HG03565 (cell line): ENCODE measurements around the gene SPAG16.
A peak's percentile ranks its signal among the peaks of the same experiment; 100 is the strongest.

Source experiments
- ATAC-seq: cut with Tn5 transposase; IDR thresholded peaks from one replicate; pipeline ENCODE4 v1.9.1; 2021; ENCODE audit warnings: mild to moderate bottlenecking, moderate library complexity; ENCODE audit not compliant: unreplicated experiment

Gene SPAG16

DNA sequence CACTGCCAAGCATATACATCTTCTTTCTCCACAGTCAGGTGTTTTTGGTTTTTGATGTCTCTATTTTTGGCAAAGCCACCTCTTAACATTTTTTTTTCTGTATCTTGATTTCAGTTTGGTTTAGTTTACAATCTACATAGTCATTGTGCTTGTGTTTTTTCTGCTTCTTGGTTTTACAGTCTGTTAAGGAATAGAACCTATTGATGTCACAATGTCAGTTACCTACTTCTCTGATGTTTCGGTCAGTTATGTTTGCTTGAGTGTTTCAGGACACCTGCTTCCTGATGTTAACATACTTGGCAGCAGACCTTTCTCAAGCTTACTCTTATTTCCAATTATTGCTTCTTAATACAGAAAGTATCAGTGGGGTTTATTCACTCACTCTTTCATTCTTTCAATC is 253.3 kb downstream of the SPAG16 start:
- peak; percentile 67 for ATAC-seq

DNA sequence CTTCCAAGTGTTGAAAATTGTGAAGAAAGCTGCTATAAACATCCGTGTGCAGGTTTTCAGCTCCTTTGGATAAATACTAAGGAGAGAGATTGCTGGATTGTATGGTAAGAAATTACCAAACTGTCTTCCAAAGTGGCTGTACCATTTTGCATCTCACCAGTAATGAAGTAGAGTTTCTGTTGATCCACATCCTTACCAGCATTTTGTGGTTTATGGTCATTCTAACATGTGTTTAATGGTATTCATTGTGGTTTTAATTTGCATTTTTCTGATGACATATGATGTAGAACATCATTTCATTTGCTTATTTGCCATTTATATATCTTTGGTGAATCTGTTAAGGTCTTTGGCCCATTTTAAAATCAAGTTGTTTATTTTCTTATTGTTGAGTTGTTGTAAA is 260.7 kb downstream of the SPAG16 start:
- no peak for ATAC-seq

DNA sequence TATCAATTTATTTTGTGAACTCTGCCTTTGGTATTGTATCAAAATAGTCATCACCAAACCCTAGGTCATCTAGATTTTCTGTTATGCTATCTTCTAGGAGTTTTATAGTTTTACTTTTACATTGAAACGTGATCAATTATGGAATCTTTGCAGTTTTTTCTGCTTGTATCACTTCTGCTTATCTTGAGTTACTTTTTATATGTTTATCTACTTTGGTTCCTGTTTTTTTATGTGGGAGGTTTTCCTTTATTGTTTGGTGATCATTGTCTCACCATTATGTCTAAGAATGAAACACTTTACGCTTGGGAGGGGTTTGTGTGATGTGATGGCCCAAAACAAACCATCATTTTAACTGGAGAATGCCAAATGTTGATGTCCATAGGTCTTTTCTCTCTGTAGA is 261.2 kb downstream of the SPAG16 start:
- no peak for ATAC-seq

DNA sequence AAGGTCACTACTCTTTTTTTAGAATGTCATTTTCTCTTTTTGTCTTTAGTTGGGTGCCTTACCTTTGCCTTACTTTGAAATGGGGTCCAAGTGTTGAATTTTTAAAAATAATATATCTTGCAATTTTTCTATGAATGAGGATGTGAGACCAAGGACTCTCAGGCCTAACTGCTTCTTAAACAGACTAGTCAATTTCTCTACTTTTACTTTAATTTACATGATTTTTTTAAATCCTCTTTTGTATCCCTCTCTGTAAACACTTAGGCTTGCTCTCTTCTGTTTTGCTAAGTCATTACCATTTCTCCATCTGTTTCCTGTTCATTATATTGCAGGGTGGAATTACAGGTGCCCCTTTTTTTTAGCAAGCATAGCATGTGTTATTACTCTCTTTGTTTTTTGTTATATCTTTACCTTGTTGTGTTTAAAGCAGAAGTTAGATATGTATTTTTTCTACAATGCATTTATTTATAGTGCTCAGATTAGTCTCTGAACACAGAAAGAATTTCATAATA is 261.8 kb downstream of the SPAG16 start:
- no peak for ATAC-seq

DNA sequence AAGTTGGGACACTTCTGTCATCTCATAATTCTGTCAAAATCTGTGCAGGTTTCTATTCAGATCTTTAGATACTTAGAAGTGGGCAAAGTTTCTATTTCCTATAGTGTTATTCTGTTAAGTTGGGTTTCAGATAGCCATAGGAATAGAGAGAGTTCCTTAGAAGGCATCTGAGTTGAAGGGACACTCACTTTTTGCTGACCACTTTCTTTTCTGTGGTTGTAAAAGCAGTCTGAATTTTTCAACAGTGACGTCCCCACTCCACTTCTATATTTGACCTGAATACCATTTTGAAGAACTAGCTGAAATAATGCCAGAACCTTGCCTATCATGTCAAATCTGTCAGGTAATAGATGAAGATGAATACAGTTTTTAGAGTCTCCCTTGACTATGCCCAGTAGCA is 267.3 kb downstream of the SPAG16 start:
- ATAC-seq: no peak

DNA sequence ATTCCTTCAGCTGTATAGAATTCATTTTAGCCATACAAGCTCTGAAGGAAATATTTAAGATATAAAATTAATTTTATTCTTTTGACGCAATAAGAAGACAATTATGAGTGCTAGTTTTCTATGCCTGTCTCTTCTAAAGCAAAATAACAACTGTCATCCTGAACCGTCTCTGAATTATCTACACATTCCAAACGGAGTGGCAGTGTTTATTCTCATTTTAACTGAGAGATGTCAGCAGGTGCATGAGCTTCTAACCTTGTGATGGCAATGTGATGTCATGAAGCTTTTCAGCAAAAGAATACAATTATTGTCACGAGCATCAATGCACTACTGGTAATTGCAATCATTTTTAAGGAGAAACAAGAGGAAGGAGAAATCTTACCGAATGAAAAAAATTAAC is 274.8 kb downstream of the SPAG16 start:
- no peak for ATAC-seq

DNA sequence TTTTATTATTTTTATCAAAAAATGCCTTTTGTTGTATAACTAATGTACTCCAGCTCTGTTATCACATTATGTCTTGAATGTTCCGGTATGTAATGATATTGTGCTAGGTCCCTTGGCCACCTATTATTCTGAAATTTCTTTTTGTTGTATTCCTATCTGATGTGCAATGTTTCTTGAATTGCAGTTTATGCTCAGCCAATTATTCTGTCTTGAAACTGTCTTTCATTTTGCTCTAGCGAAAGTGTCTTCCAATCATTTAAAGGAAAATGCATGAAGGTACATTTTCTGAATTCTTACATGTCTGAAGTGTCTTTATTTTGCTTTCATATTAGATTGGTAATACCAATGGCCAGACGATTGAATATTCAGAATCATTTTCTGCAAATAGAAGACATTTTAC is 277.5 kb downstream of the SPAG16 start:
- ATAC-seq: no peak

DNA sequence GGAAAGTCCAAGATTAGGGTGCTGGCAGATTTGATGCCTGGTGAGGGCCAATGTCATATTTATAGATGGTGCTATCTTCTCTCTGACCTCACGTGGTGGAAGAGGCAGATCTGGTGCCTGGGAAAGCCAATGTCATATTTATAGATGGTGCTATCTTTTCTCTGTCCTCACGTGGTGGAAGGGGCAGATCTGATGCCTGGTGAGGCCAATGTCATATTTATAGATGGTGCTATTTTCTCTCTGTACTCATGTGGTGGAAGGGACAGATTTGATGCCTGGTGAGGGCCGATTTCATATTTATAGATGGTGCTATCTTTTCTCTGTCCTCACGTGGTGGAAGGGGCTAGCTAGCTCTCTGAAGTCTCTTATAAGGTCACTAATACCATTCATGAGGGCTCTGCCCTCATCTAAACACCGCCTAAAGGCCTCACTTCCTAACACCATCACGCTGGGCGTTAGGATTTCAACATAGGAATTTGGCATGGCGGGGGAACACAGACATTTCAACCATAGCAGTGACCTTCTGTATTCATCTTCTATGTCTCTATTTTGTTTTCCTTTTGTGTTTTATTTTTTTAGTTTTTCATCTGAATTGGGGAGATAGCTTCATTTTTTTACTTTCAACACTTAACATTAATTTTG is 278.4 kb downstream of the SPAG16 start:
- ATAC-seq: no peak

DNA sequence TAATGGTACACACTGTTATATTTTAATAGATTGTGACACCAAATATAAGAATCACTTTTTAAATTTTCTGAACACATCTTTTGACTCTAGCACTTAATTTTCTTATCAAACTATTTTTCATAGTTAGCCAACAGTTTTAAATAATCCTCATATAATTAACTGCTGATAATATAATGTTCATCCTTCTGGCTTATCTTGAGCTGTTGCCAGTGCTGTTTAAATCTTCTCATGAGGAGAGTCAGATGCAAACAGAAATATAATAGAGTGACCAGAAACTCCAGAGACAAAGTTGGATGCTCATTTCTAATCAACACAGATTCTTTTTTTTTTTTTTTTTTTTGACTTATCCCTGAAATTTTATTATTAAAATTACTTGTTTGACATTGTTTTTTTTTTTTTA is 282.6 kb downstream of the SPAG16 start:
- ATAC-seq: no peak

DNA sequence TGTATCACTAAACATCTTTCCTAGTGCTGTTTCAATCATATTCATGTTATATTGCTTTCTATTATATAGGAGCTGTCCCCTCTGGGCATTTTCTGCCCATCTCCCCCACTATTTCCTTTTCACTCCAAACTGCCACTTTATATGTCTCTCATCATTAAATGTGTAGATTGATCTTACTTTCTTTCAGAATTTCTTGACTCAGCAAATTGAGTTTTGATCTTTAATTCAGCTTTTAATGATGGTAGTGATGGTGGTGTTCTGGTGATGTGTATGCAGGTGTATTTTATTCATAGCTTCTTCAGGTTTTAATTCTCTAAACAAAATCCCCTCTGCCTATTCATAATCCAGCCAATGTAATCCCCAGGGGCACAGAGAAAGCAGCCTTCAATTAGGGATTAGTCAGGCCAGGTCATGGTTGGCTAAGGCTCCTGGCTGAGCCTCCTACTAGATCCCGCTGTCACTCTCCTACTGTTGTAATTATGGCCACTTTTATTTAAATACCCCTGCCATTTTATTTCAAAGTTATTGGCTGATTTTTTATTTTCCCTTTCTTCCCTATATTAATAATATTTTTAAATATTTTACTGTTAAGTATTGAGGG is 325.4 kb downstream of the SPAG16 start:
- ATAC-seq: no peak

DNA sequence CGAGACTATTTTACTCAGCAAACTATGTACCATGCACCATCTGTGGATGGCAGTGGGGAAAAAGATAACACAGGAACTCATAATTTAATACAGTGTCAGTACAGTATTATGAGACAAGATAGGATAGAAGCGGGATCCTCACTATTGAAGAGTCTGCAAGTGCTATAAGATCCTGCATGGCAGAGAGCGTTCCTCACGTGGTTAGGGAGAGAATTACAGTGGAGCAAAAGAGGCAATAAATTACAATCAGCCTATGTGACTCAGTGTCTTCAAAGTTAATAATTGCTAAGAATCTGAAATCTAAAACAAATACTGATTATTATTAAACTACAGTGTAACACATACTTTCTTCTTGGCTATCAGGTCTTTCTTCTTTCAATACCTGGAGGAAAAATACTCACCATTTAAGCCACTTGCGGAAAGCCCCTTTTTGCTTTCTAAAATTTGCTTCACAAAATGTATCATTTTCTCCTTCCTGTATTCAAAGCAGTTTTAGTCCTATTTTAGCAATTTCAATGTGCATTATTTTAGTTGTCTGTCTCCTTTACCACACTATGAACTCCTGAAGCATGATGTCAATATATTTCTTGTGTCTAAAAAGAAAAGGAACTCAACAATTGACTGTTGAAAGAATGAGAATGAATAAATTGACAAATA is 342.9 kb downstream of the SPAG16 start:
- ATAC-seq: peak; percentile 62

DNA sequence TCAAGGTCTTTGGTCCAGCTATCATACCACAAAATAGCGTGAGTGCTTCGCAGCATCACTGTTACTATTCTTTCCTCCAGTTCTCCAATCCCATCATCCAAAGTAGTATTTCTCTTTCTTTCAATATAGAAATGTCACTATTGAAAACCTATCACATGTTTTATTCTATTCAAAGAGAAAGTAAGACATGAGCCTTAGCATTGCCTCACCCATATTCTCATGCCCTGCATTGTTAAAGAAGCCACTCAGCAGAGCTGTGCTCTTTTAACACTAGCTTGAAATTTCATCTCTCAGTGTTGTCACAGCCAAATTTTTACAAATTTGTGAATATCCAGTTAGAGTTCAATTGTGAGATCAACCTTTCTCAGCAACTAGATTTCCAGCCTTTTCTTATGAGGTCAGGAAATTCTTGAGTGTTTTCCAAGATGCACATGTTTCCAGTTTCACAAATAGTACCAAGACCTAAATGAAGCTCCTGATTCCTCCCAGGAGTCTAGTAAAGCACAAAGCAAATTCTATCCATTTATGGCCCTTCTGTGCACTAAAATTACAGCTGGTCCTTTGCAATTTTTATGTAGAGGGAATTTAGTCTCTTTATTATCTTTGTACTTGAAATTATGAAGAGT is 343.7 kb downstream of the SPAG16 start:
- peak; percentile 38 for ATAC-seq

DNA sequence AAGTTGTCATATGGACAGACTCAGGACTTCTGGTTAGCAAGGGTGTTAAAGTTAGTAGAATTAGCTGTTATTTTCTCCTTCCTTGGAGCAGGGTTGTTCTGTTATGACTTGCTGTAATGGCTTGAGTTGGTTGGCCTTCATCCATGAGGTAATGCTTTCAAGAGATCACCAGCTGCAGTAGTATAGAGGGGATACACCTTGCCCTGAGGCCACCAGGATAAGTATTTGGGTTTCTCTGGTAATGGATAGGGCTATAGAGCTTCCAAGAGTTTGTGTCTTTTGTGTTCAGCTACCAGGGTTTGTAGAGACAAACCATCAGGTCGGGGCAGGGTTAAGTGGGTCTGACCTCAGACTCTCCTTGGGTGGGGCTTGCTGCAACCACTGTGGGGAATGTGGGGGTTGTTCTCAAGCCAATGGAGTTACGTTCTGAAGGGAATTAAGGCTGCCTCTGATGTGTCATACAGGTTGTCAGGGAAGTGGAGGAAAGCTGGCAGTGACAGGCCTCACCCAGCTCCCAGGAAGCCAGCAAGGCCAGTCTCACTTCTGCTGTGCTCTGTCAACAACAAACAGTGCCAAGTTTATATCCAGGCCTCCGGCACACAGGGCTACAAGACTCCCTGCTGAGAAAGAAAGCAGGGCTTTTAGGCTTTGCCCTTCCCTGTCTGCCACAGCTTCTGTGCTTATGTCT is 356.6 kb downstream of the SPAG16 start:
- no peak for ATAC-seq

DNA sequence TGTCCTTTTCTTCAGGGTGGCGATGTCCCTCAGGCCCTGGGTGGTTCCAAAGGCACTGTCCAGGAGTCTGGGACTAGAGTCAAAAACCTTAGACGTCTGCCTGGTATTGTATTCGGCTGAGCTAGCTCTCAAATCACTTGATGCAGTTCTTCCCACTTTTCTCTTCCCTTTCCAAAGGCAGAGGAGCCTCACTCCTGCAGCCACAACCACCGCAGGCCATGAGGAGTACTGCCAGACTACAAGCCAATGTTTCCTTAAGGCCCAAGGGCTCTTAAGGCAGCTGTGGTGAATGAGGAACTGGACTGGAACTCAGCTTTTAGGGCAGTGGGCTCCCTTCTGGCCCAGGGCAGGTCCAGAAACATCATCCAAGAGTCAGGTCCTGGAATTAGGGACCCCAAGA is 360.7 kb downstream of the SPAG16 start:
- ATAC-seq: no peak

DNA sequence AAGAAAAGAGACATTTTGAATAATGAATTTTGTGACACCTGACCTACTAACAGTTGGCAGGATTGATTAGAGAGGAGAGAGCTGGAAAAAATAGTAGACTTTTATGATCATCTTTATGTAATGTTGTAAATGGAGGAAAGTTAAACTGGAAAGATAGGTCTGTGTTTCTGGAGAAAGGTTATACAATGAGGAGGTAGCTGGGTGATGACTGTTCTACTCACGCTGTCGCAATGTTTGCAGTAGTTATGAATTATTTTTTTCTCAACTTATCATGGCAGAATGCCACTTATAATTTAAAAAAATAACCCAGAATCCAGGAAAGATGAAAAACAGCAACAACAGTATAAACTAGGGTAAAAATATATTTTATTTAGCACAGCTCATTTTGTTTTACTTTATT is 364.9 kb downstream of the SPAG16 start:
- ATAC-seq: no peak

DNA sequence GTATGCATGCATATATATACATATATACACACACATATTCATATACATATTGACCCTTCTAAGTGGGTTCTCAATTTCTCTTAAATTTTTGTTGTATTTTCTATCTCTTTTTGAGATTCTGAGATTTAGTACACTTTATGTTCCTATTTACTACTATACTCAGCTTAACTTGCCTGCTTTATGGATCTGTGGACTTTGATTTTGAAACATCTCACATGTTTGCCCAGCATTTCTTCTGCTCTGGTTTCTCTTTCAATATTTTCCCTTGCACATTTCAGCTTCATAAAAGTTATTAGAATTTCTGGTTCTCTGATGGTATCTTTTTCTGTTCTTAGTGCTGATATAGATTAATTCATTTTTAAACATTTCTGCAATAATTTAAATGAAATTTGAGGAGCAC is 380.6 kb downstream of the SPAG16 start:
- ATAC-seq: no peak

DNA sequence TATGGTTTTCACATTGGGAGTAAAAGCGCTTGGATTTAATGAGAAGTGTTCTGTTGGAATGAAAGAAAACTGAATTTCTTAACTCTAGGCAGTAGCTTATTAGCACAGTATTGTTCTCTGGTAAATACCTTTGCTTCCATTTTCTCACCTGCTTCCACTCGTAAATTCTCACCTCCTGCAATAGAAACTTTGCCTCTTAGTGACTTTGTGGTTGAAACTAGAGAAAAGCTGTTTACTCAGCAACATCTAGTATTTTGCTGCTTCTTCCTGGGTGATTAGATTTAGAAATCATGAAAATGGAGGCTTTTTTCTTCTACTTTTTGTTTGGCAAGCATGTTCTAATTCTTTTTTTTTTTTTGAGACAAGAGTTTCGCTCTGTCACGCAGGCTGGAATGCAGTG is 385.4 kb downstream of the SPAG16 start:
- ATAC-seq: no peak

DNA sequence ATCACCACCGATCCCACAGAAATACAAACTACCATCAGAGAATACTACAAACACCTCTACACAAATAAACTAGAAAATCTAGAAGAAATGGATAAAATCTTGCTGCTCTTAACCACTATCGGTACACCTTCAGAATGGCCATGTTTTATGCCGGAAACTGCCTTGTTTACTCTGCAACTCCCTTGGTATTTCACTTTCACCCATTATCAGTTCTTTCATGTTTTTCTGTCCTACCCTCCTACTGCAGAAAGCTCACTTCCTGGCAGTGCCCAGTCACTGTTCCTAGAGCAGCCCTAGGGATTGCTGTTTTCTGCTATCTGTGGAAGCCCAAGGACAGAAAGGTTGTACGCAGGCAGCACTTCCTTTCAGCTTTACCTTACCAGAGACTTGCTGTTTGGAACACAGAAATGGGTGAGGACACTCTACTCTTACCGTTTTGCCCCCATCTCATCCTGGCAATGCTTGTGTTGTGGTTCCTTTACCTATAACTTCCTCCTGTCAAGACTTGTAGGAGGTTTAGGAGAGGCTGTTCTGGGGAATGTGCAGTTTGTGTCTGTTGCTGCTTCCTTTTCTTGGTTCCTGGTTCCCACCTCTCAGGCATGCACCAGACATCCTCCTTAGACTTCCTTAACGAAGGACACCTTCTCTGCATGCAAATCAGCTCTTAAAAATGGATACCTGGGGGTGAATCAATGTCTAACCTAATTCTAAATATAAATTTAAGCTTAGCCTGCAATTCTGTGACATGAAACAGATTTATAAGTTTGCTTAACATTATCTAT is 394.4 kb downstream of the SPAG16 start:
- ATAC-seq: no peak

DNA sequence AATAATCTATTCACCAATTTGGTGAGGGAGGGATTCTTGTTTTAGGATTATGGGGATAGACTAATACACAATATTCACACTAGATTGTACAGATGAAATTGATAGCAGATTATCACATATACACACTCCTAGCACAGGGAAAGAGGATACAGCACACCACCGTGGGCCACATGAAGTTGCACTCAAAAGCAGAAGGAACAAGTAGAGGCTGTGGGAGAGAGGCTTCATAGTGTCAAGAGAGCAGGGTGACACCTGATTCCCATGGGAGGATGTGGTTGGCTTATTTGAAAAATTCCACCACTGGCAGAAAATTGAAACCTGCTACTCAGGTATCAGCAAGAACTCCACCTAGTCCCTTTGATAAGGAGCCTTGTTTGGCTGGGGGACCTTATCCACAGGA is 395.6 kb downstream of the SPAG16 start:
- ATAC-seq: no peak

DNA sequence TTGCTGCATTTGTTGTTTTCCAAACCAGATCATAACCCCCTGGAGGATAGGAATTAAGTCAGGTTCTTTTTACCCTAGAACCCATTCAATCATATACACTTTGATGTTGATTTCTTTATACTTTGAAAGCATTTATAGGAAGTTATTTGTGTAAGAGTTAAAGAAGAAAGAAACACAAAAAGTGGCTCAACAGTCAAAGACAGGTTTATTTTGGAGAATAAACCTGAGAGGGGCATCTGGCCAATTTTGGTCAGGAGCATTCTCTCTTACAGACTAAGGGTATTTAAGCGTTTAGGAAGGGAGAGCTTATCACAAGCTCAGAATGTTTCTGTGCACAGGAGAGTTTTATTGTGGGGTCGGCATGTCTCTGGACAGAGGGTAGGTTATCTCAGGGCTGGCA is 398.0 kb downstream of the SPAG16 start:
- ATAC-seq: no peak

DNA sequence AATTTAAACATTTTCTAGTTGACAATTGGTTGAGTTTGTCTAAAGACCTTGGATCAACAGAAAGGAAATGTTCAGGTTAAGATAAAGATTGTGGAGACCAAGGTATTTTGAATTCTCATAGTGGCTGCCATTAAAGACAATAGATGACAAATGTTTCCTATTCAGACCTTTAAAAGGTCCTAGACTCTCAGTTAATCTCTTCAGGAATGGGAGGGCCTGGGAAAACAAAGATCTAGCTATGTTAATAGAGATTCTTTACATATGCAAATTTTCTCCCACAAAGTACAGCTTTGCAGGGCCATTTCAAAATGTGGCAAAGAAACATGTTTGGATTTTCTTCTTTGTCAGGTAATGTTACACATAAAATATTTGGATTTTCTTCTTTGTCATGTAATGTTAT is 403.9 kb downstream of the SPAG16 start:
- ATAC-seq: no peak
